ENCODE data around the gene LRRC47.

The LRRC47 gene

GRCh38 chr1:3777078-3777547, 19.2 kb downstream of the LRRC47 start:
- H3K9me3 ChIP-seq (ENCODE audit: low read length): no peaks in the 10 kb centered on the region
- H3K27me3 ChIP-seq (ENCODE audit: insufficient read depth, low read length): no peaks in the 10 kb centered on the region
- no peak overlapping the region for H2AFZ ChIP-seq (ENCODE audit: low read depth, low read length)
- peaks cover 20% of the 10 kb centered on the region for H3K4me1 ChIP-seq (ENCODE audit: insufficient read depth, low read length)
- H3K36me3 ChIP-seq (ENCODE audit: insufficient read depth, low read length): peaks cover 24% of the 10 kb centered on the region
- no peak overlapping the region for H3K4me3 ChIP-seq (ENCODE audit: low read length)

GRCh38 chr1:3776231-3776961, 19.9 kb downstream of the LRRC47 start:
- H3K27me3 ChIP-seq (ENCODE audit: insufficient read depth, low read length): no peaks in the 10 kb centered on the region
- H2AFZ ChIP-seq (ENCODE audit: low read depth, low read length): no peak overlapping the region
- no peaks in the 10 kb centered on the region for H3K9me3 ChIP-seq (ENCODE audit: low read length)
- peaks cover 19% of the 10 kb centered on the region for H3K36me3 ChIP-seq (ENCODE audit: insufficient read depth, low read length)
- H3K4me3 ChIP-seq (ENCODE audit: low read length): no peak overlapping the region
- peaks cover 27% of the 10 kb centered on the region for H3K4me1 ChIP-seq (ENCODE audit: insufficient read depth, low read length)

DNA sequence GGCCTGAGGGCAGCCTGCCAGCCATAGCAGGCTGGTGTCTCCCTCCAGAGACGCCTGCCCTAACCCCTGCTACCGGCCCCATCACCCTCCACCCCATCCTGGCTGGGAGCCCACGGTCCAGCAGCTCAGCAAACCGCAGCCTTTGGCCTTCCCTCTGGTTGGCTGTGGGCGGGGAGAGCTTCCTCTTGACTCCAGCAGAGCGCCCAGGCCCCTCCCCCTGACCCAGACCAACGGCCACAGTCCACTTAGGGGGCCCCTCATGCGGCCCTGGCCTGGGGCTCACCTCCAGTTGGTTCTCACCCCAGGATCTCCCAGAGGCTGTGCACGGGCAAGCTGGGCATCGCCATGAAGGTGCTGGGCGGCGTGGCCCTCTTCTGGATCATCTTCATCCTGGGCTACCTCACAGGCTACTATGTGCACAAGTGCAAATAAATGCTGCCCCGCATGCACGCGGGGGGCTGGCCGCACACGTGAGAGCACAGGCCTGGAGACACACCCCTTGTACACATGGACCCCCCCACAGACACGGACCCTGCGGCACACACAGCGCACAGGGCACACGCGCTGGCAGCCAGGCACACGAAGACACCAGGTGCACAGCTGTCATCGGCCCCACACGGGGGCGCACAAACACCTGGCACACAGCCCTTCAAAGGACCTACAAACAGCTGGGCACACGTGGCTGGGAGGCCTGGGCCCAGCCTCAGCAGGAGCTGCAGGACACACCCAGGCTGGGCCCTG, 20.6 kb downstream of the LRRC47 start:
- Histone ChIP-seq H3K27me3 (ENCODE audit: insufficient read depth, low read length) (no peaks in the 10 kb centered on the region), H3K4me3 (ENCODE audit: low read length) (no peak overlapping the region), H3K4me1 (ENCODE audit: insufficient read depth, low read length) (peaks cover 31% of the 10 kb centered on the region), H3K9me3 (ENCODE audit: low read length) (no peaks in the 10 kb centered on the region), H2AFZ (ENCODE audit: low read depth, low read length) (no peak overlapping the region), H3K36me3 (ENCODE audit: insufficient read depth, low read length) (peaks cover 12% of the 10 kb centered on the region)

DNA sequence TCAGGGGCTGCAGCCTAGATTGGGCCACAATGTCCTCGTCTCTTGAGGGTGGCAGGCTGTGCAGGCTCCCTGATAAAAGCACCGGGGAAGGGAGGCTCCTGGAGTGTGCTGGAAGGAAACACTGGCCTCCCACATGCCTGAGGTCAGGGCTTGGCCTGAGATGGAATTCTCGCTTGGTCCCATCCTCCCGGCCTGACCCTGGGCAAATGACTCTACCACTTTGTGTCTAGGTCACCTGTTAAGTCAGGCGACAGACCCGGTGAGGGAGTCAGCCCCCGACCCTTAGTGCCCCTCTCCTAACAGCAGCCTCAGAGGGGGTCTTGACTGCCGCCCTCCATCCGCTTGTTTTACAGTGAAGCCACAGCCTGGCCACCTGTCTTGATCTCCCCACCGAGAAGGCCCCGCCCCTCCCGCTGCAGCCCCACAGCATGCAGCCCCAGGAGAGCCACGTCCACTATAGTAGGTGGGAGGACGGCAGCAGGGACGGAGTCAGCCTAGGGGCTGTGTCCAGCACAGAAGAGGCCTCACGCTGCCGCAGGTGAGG, 21.3 kb downstream of the LRRC47 start:
- Histone ChIP-seq H3K4me3 (ENCODE audit: low read length) (no peak overlapping the region), H3K4me1 (ENCODE audit: insufficient read depth, low read length) (peaks cover 31% of the 10 kb centered on the region), H3K9me3 (ENCODE audit: low read length) (no peaks in the 10 kb centered on the region)

DNA sequence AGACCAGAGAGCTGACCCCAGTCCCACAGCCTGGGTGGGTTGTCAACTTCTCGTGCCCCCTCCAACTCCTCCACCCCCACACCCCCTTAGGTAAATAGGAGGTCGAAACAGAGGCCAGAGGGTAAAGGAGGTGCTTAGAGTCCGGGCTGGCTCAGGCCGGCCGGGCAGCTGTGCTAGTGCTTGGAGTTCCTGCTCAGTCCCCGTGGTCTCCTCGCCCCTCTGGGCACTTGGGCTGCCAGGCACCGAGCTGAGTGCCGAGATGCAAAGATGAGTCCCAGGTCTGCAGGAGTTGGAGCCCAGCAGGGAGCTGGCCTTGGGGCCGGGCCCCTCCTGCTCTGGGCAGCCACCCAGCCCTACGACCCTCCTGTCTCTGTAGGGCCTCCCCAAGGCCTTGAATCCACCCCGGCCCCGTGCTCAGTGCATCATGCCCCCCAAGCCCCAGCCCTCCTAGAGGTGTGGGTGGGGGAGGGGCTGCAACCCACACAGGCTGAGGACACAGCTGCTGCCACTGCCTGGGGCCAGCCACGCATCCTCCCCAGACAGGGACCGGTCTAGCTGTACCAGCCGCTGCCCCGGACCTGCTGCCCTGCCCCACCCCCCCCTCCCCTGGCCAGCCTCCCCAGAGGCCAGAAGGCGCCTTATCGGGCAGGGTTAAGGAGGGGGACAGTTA, 21.9 kb downstream of the LRRC47 start:
- Histone ChIP-seq H3K27me3 (ENCODE audit: insufficient read depth, low read length) (no peaks in the 10 kb centered on the region), H3K4me3 (ENCODE audit: low read length) (no peak overlapping the region), H3K36me3 (ENCODE audit: insufficient read depth, low read length) (peaks cover 7% of the 10 kb centered on the region), H2AFZ (ENCODE audit: low read depth, low read length) (no peak overlapping the region), H3K9me3 (ENCODE audit: low read length) (no peaks in the 10 kb centered on the region), H3K4me1 (ENCODE audit: insufficient read depth, low read length) (peaks cover 31% of the 10 kb centered on the region)

More for the DNA sequence above, 21.3 kb downstream of the LRRC47 start:
- H3K36me3 ChIP-seq (ENCODE audit: insufficient read depth, low read length): peaks cover 7% of the 10 kb centered on the region
- H2AFZ ChIP-seq (ENCODE audit: low read depth, low read length): no peak overlapping the region
- no peaks in the 10 kb centered on the region for H3K27me3 ChIP-seq (ENCODE audit: insufficient read depth, low read length)

DNA sequence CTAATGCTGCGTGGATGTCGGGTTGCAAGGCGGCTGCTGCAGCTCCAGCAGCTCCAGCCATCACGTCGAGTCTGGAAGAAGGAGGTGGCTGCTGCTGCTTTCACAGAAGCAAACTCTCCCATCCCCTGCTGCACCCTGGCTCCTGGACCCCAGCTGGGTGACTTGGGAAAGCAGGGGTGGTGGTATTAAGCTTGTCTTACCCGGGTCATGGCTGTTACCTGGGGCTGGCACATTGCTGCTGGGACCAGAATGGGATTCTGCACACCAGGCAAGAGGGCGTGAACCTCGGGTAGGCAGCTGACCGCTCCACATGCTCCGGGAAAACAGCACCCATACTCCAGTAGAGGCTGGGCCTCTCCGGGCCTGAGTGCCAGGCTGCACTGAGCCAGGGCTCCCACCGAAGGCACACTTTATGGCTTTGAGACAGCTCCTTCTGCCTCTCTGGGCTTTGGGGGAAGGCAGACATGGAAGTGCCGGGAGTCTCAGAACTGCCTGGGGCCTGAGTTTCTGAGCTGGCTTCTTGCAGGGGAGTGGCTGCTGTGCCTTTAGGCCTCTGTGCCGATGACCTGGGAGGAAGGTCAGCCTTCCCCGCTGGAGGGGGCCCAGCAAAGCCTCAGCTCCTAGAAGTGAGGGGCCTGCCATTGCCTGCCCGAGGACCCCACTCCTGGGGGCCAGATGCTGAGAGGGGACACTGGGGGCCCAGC, 22.6 kb downstream of the LRRC47 start:
- no peaks in the 10 kb centered on the region for H3K27me3 ChIP-seq (ENCODE audit: insufficient read depth, low read length)
- no peak overlapping the region for H3K4me3 ChIP-seq (ENCODE audit: low read length)
- no peaks in the 10 kb centered on the region for H3K36me3 ChIP-seq (ENCODE audit: insufficient read depth, low read length)
- peaks cover 31% of the 10 kb centered on the region for H3K4me1 ChIP-seq (ENCODE audit: insufficient read depth, low read length)
- H3K9me3 ChIP-seq (ENCODE audit: low read length): no peaks in the 10 kb centered on the region
- no peak overlapping the region for H2AFZ ChIP-seq (ENCODE audit: low read depth, low read length)

- Histone ChIP-seq H2AFZ (ENCODE audit: low read depth, low read length) (peak within 1 kb of the TSS; percentile 74), H3K9me3 (ENCODE audit: low read length) (no peaks in the 10 kb centered on the region), H3K36me3 (ENCODE audit: insufficient read depth, low read length) (no peaks in the 10 kb centered on the region), H3K27me3 (ENCODE audit: insufficient read depth, low read length) (no peaks in the 10 kb centered on the region), H3K4me1 (ENCODE audit: insufficient read depth, low read length) (peaks cover 31% of the 10 kb centered on the region), H3K4me3 (ENCODE audit: low read length) (peak within 1 kb of the TSS; percentile 43)
Measured at GRCh38 chr1:3772715-3773571, 23.4 kb downstream of the LRRC47 start, which contains the start of gene SMIM1. Gene SMIM1, plus strand, starts transcription at chr1:3772749. Its CDS starts 2,625 bp downstream, at chr1:3775374.

DNA sequence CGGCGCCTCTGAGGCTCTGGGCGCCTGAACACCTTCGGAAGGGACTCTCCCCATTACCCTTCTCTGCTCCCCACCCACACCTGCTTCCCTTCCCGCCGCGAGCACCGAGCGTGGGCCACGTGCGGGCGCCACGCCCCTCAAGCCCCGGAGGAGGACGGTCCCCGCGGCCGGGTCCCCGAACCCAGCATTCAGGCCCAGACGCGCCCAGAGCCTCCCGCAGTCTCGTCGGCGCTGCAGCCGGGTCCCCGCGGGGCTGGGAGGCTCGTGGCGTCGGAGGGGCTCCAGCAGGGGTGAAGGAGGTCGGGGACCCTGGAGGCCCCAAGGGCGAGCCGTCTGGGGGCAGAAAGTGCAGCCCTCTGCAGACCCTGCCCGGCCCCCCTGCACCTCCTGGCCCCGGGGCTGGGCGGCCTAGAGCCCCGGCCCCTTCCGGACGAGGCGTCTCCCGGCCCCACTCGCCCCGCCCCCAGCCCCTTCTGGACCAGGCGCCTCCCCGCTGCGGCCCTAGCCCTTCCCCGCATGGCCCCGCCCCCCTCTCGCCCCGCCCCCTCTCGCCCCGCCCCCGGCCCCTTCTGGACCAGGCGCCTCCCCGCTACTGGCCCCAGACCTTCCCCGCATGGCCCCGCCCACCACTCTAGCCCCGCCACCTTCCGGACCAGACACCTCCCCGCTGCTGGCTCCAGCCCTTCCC, 24.1 kb downstream of the LRRC47 start:
- H3K9me3 ChIP-seq (ENCODE audit: low read length): no peaks in the 10 kb centered on the region
- H2AFZ ChIP-seq (ENCODE audit: low read depth, low read length): peak overlapping the region; percentile 74
- H3K4me1 ChIP-seq (ENCODE audit: insufficient read depth, low read length): peaks cover 31% of the 10 kb centered on the region
- H3K27me3 ChIP-seq (ENCODE audit: insufficient read depth, low read length): no peaks in the 10 kb centered on the region
- peak overlapping the region; percentile 43 for H3K4me3 ChIP-seq (ENCODE audit: low read length)
- H3K36me3 ChIP-seq (ENCODE audit: insufficient read depth, low read length): no peaks in the 10 kb centered on the region

DNA sequence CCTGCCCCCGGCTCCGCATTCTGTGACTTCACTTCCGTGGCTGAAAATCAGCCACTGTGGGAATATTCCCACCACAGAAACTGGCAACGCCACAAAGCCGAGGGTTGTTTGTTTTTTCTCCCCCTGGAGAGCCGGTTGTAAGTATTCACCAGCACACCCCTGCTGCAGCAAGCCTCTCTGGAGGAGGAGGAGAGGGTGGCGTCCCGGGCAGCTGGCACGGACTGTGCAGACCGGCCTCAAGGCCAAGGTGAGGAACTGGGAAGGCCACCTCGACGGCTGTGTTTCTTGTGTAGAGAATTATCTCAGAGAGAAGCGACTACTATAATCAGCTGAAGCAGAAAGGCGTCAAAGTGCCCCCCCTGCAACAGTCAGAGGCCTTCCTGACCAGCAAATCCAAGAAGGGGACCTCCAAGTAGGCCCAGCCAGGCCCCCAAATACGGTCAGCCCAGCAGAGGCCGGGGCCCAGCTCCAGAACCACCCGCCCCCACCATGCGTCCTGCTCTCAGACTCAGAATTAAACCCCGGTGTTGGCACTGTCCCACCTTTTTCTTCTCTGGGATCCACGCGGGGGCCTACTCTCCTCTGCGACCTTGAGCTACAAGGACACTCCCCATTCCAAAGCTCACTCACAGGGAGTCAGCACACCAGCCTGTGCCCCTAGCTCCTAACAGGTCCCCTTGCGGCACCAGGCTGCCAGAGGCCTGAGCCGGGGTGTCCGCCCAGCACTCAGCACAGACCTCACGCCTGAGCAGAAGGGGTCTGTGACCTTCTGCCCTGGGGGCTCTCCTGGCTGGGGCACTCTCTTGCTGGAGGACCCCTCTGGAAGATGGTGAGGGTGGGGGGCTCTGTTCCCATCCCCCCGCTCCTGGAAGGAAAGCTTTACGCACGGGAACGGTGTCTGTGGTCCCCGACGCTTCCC, 24.9 kb downstream of the LRRC47 start:
- Histone ChIP-seq H3K27me3 (ENCODE audit: insufficient read depth, low read length) (no peaks in the 10 kb centered on the region), H3K4me3 (ENCODE audit: low read length) (peak overlapping the region; percentile 43), H3K36me3 (ENCODE audit: insufficient read depth, low read length) (no peaks in the 10 kb centered on the region), H2AFZ (ENCODE audit: low read depth, low read length) (peak overlapping the region; percentile 74), H3K4me1 (ENCODE audit: insufficient read depth, low read length) (peaks cover 31% of the 10 kb centered on the region), H3K9me3 (ENCODE audit: low read length) (no peaks in the 10 kb centered on the region)

- no peaks in the 10 kb centered on the region for H3K27me3 ChIP-seq (ENCODE audit: insufficient read depth, low read length)
- H3K9me3 ChIP-seq (ENCODE audit: low read length): no peaks in the 10 kb centered on the region
- no peaks in the 10 kb centered on the region for H3K36me3 ChIP-seq (ENCODE audit: insufficient read depth, low read length)
Measured at GRCh38 chr1:3770047-3770765, 26.1 kb downstream of the LRRC47 start.

More at GRCh38 chr1:3770047-3770765, 26.1 kb downstream of the LRRC47 start:
- Histone ChIP-seq H2AFZ (ENCODE audit: low read depth, low read length) (no peak overlapping the region), H3K4me3 (ENCODE audit: low read length) (no peak overlapping the region), H3K4me1 (ENCODE audit: insufficient read depth, low read length) (peaks cover 24% of the 10 kb centered on the region)

All from neuron (in vitro differentiated cells).